Coronary artery (tissue), 2 donors: ENCODE results near the gene MST1.
A peak's percentile ranks its signal among the peaks of the same experiment; 100 is the strongest.
"Not testable (repeated sequence)": the region's sequence is repeated elsewhere in the genome, so short reads cannot be mapped to it uniquely, and the experiment has no call there.

Experiments used
- DNase-seq: peaks from one replicate; pipeline ENCODE4 v3.0.0-alpha.2; 2017; ENCODE audit warnings: low spot score
- H3K27ac ChIP-seq, 2 donors: fragments of 200-600 bp; sonication (generic); one replicate each; pipeline ENCODE4 v1.5.1; 2016 to 2019
- H3K4me3 ChIP-seq: fragments of 200-600 bp; sonication (generic); 2 replicates; pipeline ENCODE4 v1.5.1; 2016; ENCODE audit warnings: mild to moderate bottlenecking, moderate library complexity
- TF ChIP-seq, protein P1 (sequence below): fragments of 200-600 bp; sonication (generic); IDR thresholded peaks from one replicate; pipeline ENCODE4 v1.5.1; 2019; ENCODE audit warnings: antibody characterized with exemption

MST1 gene

DNA sequence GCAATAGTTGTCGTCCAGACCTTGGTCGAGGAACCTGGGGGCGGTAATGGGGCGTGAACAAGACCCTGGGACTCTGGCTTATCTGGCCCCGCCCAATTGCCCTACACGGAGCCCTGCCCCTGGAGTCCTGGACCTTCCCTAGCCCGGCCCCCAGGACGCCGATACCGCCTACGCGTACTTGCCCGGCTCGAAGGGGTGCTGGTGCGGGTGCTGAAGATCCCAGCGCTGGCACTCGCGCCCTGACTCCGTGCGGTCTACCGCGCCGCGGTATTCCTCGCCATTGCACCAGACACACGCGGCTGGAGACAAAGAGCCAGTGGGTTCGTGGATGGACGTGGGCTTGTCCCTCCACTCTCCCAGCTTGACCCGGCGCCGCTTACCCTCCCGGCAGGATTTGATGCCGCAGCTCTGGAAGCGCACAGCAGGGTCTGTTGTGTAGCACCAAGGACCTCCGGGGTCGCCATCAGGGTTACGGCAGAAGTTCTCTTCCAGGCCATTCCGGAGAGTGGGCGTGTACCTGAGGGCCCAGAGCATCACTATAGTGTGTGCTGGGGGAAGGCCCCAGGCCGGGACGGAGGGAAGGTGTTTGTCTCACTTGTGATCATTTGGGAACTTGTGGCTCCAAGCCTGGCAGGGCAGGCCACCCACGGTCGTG, 2.4 kb downstream of the MST1 start:
- Histone ChIP-seq H3K4me3 (peak overlapping the region; percentile 63), H3K27ac (peak overlapping the region in 1 of 2 donors; percentile 32)
- not testable (repeated sequence) for DNase-seq

DNA sequence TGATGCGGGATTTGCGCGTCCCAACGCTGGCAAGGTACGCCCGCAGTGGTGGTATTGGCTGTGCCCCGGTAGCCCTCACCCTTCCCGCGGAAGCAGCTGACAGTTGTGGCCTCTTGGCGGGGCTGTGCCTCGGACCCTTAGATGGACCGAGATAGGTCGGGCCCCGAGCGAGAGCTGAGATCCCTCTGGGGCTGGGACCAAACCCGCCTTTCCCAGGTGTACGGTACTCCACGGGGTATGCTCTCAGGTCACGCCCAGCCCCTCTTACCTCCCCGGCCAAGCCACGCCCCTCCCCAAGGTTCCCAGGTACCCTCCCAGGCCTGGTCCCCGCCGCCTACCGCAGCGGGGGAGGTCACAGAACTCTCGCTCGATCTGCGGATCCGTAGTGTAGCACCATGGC, 2.9 kb downstream of the MST1 start:
- H3K27ac ChIP-seq, DNase-seq: not testable (repeated sequence)
- H3K4me3 ChIP-seq: peak overlapping the region; percentile 63

DNA sequence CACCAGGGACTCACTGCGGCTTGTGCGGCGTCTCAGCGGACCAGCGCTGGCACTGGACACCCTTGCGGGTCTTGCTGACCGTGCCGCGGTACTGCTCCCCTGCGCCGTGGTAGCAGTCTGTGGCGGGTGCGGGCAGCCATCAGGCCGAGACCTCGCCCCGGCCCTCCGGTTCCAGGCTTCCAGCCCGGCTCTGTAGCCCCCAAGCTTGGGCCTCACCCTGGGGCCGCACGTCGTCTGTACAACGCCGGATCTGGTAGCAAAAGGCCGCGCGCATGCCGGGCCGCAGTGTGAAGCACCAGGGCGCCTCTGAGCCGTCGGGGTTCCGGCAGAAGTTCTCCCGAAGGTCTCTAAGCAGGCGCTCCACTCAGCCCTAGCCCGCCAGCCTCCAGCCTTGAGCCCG, 3.4 kb downstream of the MST1 start:
- peak overlapping the region; percentile 63 for H3K4me3 ChIP-seq
- DNase-seq, H3K27ac ChIP-seq: not testable (repeated sequence)

DNA sequence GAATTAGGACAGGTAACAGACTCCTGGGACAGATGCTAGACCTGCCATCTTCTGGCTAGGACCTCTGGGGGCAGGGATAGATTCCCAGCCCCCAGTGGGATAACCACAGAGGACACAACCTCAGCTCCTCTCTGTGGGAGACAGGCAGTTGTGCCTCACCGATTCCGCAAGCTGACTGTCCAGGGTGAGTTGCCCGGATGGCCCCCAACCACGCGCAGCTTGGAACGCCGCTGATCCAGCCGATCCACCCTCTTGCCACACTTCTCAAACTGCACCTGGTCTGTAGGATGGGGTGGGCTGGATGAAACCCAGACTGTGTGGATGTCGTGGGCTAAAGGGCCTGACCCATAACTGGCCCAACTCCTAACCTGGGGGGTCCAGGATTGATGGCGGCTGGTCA, 4.2 kb downstream of the MST1 start:
- not testable (repeated sequence) for H3K4me3 ChIP-seq, H3K27ac ChIP-seq, DNase-seq

DNA sequence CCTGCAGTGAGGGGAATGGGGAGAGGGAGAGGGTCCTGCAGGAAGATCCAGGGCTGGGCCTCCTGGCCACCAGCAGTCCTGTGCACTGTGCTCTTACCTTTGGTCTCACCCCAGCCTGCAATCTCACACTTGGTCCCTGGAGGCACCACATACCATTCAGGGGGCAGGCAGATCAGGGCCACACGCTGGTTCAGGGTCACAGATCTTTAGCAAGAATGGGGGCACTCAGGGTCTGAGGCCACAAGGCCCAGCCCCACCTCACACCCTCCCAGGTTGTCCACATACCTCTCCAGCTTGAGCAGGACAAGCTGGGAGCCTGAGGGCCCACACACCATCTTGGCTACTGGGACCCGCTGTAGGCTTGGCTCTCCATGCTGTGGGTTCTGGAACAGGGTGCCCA, 4.8 kb downstream of the MST1 start:
- H3K4me3 ChIP-seq, DNase-seq, H3K27ac ChIP-seq: not testable (repeated sequence)

DNA sequence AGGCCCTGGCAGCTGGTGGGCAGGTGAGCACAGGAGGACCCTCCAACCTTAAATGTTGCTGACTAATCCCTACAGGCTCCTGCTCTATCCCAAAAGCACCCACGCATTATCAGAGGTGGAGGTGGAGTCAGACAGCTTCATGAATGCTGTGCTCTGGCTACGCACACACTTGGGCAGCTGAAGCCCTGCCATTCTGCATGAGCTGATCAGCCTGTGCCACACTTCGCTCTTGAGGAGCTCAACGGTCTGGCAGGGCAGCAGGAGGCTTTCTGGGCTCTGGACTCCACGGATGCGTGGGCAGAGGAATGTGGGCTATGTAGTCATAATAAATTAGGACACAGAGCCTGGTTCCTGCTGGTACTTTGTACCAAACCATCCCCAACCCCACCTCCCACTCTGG, 6.1 kb downstream of the MST1 start:
- no peak for DNase-seq
- H3K27ac ChIP-seq: no peak overlapping the region
- H3K4me3 ChIP-seq: no peak overlapping the region
- TF ChIP-seq, protein P1, sequence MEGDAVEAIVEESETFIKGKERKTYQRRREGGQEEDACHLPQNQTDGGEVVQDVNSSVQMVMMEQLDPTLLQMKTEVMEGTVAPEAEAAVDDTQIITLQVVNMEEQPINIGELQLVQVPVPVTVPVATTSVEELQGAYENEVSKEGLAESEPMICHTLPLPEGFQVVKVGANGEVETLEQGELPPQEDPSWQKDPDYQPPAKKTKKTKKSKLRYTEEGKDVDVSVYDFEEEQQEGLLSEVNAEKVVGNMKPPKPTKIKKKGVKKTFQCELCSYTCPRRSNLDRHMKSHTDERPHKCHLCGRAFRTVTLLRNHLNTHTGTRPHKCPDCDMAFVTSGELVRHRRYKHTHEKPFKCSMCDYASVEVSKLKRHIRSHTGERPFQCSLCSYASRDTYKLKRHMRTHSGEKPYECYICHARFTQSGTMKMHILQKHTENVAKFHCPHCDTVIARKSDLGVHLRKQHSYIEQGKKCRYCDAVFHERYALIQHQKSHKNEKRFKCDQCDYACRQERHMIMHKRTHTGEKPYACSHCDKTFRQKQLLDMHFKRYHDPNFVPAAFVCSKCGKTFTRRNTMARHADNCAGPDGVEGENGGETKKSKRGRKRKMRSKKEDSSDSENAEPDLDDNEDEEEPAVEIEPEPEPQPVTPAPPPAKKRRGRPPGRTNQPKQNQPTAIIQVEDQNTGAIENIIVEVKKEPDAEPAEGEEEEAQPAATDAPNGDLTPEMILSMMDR: no peak

DNA sequence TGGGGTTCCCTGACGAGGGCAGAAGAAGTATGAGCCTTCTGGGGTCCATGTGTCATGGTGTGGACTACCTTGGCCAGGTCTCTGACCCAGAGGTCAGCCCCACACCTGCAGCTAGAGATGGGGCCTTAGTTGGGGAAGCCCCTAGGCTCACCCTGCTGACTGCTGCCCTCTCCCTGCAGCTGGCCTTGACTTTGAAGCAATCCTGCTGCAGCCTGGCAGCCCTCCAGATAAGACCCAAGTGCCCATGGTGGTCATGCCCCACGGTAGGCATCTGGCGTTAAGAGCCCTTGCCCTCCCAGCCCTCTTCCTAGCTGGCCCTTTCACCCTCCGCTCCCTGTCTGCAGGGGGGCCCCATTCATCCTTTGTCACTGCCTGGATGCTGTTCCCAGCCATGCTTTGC, 7.7 kb downstream of the MST1 start:
- DNase-seq: no peak
- no peak overlapping the region for H3K4me3 ChIP-seq

DNA sequence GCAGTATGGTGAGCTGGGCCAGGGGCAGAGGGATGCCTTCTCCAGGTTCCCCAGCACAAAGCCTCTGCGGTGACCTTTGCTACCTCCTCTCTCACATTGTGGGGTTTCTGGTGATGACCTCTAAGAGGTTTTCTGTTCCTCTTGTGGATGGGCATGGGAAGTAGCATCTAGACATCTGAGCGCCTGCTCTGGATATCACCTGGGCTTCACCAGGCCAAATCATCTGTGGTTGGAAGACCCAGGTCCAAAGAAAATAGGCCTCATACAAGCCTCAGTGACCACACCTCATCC, 8.1 kb downstream of the MST1 start:
- TF ChIP-seq, protein P1: no peak
- Histone ChIP-seq H3K27ac (no peak overlapping the region), H3K4me3 (no peak overlapping the region)
- DNase-seq: no peak

More for the DNA sequence above, 7.7 kb downstream of the MST1 start:
- TF ChIP-seq, protein P1: no peak
- no peak overlapping the region for H3K27ac ChIP-seq

DNA sequence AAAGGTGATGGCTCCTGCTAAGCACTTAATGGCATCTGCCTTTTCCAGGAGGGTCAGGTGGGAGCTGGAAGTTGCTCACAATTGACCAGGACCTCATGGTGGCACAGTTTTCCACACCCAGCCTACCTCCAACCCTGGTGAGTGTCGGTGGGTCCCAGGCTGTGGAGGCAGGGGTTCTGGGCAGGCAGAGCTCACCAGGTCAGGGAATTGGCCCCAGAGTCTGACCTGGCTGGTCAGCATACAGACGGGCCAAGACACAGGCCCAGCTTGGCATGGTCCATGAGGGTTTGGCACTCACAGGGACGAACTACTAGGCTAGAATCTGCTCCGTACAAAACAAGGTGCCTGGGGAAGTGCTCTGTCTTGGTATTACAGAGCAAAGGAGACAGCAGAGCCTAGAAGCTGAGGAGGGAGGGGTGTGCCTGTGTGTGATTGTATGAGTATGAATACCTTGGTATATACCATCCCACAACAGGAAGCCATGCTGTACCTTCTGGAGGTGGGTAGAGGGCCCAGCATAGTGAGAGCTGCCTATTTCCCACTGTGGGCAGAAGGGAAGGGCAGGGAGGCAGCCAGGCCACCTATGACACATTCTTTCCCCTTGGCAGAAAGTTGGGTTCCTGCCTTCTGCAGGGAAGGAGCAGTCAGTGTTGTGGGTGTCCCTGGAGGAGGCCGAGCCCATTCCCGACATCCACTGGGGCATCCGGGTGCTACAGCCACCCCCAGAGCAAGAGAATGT, 8.6 kb downstream of the MST1 start:
- Histone ChIP-seq H3K27ac (no peak overlapping the region), H3K4me3 (no peak overlapping the region)
- DNase-seq: no peak
- TF ChIP-seq, protein P1: no peak

DNA sequence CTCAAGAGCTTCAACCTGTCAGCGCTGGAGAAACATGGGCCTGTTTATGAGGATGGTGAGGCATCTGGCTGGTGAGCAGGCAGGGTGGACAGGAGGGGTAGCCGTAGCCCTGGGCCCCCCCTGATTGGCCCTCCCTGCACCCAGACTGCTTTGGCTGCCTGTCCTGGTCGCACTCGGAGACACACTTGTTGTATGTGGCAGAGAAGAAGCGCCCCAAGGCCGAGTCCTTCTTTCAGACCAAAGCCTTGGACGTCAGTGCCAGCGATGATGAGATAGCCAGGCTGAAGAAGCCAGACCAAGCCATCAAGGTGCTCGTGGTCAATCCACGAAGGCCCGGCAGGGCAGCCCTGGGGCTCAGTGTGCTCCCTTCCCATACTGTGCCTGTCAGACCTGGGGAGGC, 13.4 kb downstream of the MST1 start:
- TF ChIP-seq, protein P1: no peak
- DNase-seq: no peak
- Histone ChIP-seq H3K4me3 (no peak overlapping the region), H3K27ac (no peak overlapping the region)
